Breast epithelium (tissue), 3 donors: Measurements from ENCODE around the gene THSD7B.

ENCODE experiments used
- CTCF ChIP-seq, 3 donors: fragments of 450-650 bp; IDR thresholded peaks; one replicate each; pipeline ENCODE4 v1.5.1; 2016 to 2017; ENCODE audit warnings: antibody characterized with exemption in 3 of 3, mild to moderate bottlenecking in 3 of 3, moderate library complexity in 3 of 3
- POLR2A ChIP-seq: fragments of 450-650 bp; IDR thresholded peaks from one replicate; pipeline ENCODE4 v1.6.1; 2016; ENCODE audit warnings: antibody characterized with exemption, mild to moderate bottlenecking, moderate library complexity
- POLR2AphosphoS5 ChIP-seq, 3 donors: sonication (generic); formaldehyde crosslinking; IDR thresholded peaks; one replicate each; pipeline ENCODE4 v1.6.1; 2017; ENCODE audit warnings: antibody characterized with exemption in 3 of 3

DNA sequence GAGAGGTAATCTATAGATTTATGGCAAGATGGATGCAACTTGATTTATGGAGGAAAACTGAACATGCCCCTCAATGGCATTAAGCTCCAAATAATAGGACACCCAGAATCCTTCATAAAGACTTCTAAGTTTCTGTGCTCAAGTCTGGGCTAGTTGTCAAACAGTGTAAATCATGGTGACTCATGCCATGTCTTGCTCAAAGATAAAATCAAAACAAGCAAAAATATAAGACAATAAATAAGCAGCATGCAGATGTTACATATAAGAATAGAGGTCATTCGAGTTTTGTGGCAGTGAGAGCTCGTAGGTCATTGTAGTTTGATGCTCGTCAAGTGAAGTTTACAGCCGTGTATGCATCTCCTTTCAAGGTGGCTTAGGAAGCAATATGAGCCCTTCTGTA lies 403.2 kb downstream of the THSD7B start:
- TF ChIP-seq POLR2A: no peak
- no peak for TF ChIP-seq CTCF (IDR thresholded peaks at IDR 0.05)
- no peak for TF ChIP-seq POLR2AphosphoS5 (IDR thresholded peaks at IDR 0.05)
